ENCODE data around the gene S100A5. TPM values are rescaled to one million over a fixed set of nuclear protein-coding genes. Genes with fewer than 3 reads are reported as not detected.

S100A5 gene
- total RNA-seq, 2 experiments from 2014 or later = not detected

- no peaks in the 10 kb centered on the region for H3K79me2 ChIP-seq (ENCODE audit: insufficient read depth, low read depth, low read length)
- H2AFZ ChIP-seq (ENCODE audit: low read length) = no peak overlapping the region
- no peak for DNase-seq (ENCODE audit: low spot score)
- H3K4me2 ChIP-seq (ENCODE audit: low read length) = no peak overlapping the region
- TF ChIP-seq CTCF (conservative IDR thresholded peaks at IDR 0.05; ENCODE audit: low read length) (no peak), EZH2phosphoT487 (IDR thresholded peaks at IDR 0.05; ENCODE audit: borderline replicate concordance, low read depth, low read length) (no peak)
- POLR2A ChIA-PET = interaction anchor here (0.6 kb wide), 1 partner anchor 65 kb away, joined by 3 read pairs; no protein-coding TSS in a partner anchor
- intact Hi-C loops (cut with micrococcal nuclease; ENCODE audit: unreplicated experiment) = no loop called here
- CTCF ChIA-PET (ENCODE audit: unreplicated experiment) = no interaction called here
- no peaks in the 10 kb centered on the region for H4K20me1 ChIP-seq (ENCODE audit: insufficient read depth, low read length)
- no peak overlapping the region for H3K27ac ChIP-seq (ENCODE audit: low read depth, low read length, poor library complexity, severe bottlenecking)
- no peaks in the 10 kb centered on the region for H3K9me3 ChIP-seq (ENCODE audit: low read length)
- no peaks in the 10 kb centered on the region for H3K36me3 ChIP-seq (ENCODE audit: insufficient read depth, low read length)
- H3K4me3 ChIP-seq (ENCODE audit: low read depth, low read length, poor library complexity, severe bottlenecking) = no peak overlapping the region
- BruUV-seq (replicated peaks) = no TSS peak
- peaks cover 4% of the 10 kb centered on the region for H3K4me1 ChIP-seq (ENCODE audit: insufficient read depth, low read length, poor library complexity, severe bottlenecking)
- no peaks in the 10 kb centered on the region for H3K9me2 ChIP-seq (ENCODE audit: insufficient read depth, low read length)
Measured at GRCh38 chr1:153566414-153567371, 26.0 kb upstream of the S100A5 start.

GRCh38 chr1:153565529-153566374 lies 25.0 kb upstream of the S100A5 start, which contains the start of gene S100A2:
Gene S100A2 (minus strand): TSS chr1:153565844. CDS start chr1:153563877, 1,967 bp downstream.
- BruUV-seq (replicated peaks) = no TSS peak
- DNase-seq (ENCODE audit: low spot score) = no peak

More at GRCh38 chr1:153565529-153566374, 25.0 kb upstream of the S100A5 start, which contains the start of gene S100A2:
- no peaks in the 10 kb centered on the region for H3K9me2 ChIP-seq (ENCODE audit: insufficient read depth, low read length)
- peak within 1 kb of the TSS; percentile 8; the same call in 1 of the 2 replicates for H2AFZ ChIP-seq (ENCODE audit: low read length)
- H3K4me2 ChIP-seq (ENCODE audit: low read length) = no peak within 1 kb of the TSS
- no peaks in the 10 kb centered on the region for H3K36me3 ChIP-seq (ENCODE audit: insufficient read depth, low read length)
- TF ChIP-seq CTCF (conservative IDR thresholded peaks at IDR 0.05; ENCODE audit: low read length) = no peak
- TF ChIP-seq EZH2phosphoT487 (IDR thresholded peaks at IDR 0.05; ENCODE audit: borderline replicate concordance, low read depth, low read length) = no peak
- ChIA-PET POLR2A (no interaction called here), CTCF (ENCODE audit: unreplicated experiment) (no interaction called here)
- H3K27ac ChIP-seq (ENCODE audit: low read depth, low read length, poor library complexity, severe bottlenecking) = no peak within 1 kb of the TSS
- H4K20me1 ChIP-seq (ENCODE audit: insufficient read depth, low read length) = no peaks in the 10 kb centered on the region
- peaks cover 4% of the 10 kb centered on the region for H3K4me1 ChIP-seq (ENCODE audit: insufficient read depth, low read length, poor library complexity, severe bottlenecking)
- intact Hi-C loops (cut with micrococcal nuclease; ENCODE audit: unreplicated experiment) = no loop called here
- H3K79me2 ChIP-seq (ENCODE audit: insufficient read depth, low read depth, low read length) = no peaks in the 10 kb centered on the region
- H3K4me3 ChIP-seq (ENCODE audit: low read depth, low read length, poor library complexity, severe bottlenecking) = no peak within 1 kb of the TSS
- H3K9me3 ChIP-seq (ENCODE audit: low read length) = no peaks in the 10 kb centered on the region
